Keratinocyte (primary cell): ENCODE measurements around the gene PTPRD. TPM values are rescaled to one million over a fixed set of nuclear protein-coding genes. Genes with fewer than 3 reads are reported as not detected.
"Not testable (repeated sequence)": the region's sequence is repeated elsewhere in the genome, so short reads cannot be mapped to it uniquely, and the experiment has no call there.

ENCODE experiments used
- DNase-seq: peaks from one replicate; pipeline ENCODE4 v3.0.0-alpha.2; 2011; ENCODE audit warnings: low read depth, missing footprints, low spot score
- FAIRE-seq: peaks from 2 replicates; lab custom pipeline; 2011; peaks lifted over from hg19 to GRCh38; lab: Jason Lieb, UNC
- H2AFZ ChIP-seq: 2 replicates; pipeline ENCODE4 v1.6.0; 2012; ENCODE audit warnings: low read length, control low read depth, inconsistent platforms; ENCODE audit not compliant: control insufficient read depth
- H3K27ac ChIP-seq: 2 replicates; pipeline ENCODE4 v1.5.1; 2011; ENCODE audit warnings: low read length; ENCODE audit not compliant: control insufficient read depth, insufficient read depth
- H3K27me3 ChIP-seq: 3 replicates; pipeline ENCODE4 v1.6.0; 2011; ENCODE audit warnings: low read length; ENCODE audit not compliant: control insufficient read depth, insufficient read depth; ENCODE audit errors: extremely low read depth
- H3K36me3 ChIP-seq, 2 experiments: 2 replicates in 1 of 2; 3 replicates in 1 of 2; pipeline ENCODE4 v1.5.1; 2011; ENCODE audit warnings: low read length in 2 of 2, mild to moderate bottlenecking in 1 of 2; ENCODE audit not compliant: control insufficient read depth in 2 of 2, insufficient read depth in 2 of 2; ENCODE audit errors: extremely low read depth in 1 of 2
- H3K4me1 ChIP-seq: 3 replicates; pipeline ENCODE4 v1.5.1; 2011; ENCODE audit warnings: low read length; ENCODE audit not compliant: control insufficient read depth, insufficient read depth; ENCODE audit errors: extremely low read depth
- H3K4me2 ChIP-seq: 3 replicates; pipeline ENCODE4 v1.6.0; 2011; ENCODE audit warnings: low read depth, low read length; ENCODE audit not compliant: control insufficient read depth, insufficient read depth; ENCODE audit errors: extremely low read depth
- H3K4me3 ChIP-seq, 3 experiments: fragments of 200-600 bp in 1 of 3; sonication (generic) in 1 of 3; 2 replicates in 2 of 3; 3 replicates in 1 of 3; pipeline ENCODE4 v1.5.1; 2011 to 2016; ENCODE audit warnings: low read length in 3 of 3, mild to moderate bottlenecking in 3 of 3, control low read depth in 2 of 3, inconsistent platforms in 1 of 3, low read depth in 1 of 3, mixed read lengths in 1 of 3, mixed run types in 1 of 3, moderate library complexity in 1 of 3; ENCODE audit not compliant: control insufficient read depth in 2 of 3, insufficient read depth in 2 of 3; ENCODE audit errors: extremely low read depth in 1 of 3
- H3K79me2 ChIP-seq: 2 replicates; pipeline ENCODE4 v1.6.0; 2012; ENCODE audit warnings: low read length; ENCODE audit not compliant: control insufficient read depth, insufficient read depth
- H3K9ac ChIP-seq: 3 replicates; pipeline ENCODE4 v1.6.0; 2011; ENCODE audit warnings: low read length; ENCODE audit not compliant: control insufficient read depth, insufficient read depth; ENCODE audit errors: extremely low read depth
- H3K9me1 ChIP-seq: 3 replicates; pipeline ENCODE4 v1.6.0; 2011; ENCODE audit warnings: low read length; ENCODE audit not compliant: control insufficient read depth, insufficient read depth; ENCODE audit errors: extremely low read depth
- H3K9me3 ChIP-seq: 2 replicates; pipeline ENCODE4 v1.5.1; 2012; ENCODE audit warnings: low read depth, low read length; ENCODE audit not compliant: control insufficient read depth
- H4K20me1 ChIP-seq: 3 replicates; pipeline ENCODE4 v1.6.0; 2011; ENCODE audit warnings: low read length; ENCODE audit not compliant: control insufficient read depth, insufficient read depth; ENCODE audit errors: extremely low read depth
- CTCF ChIP-seq, 3 experiments: IDR thresholded peaks in 1 of 3; conservative IDR thresholded peaks in 1 of 3; optimal IDR thresholded peaks in 1 of 3; 2 replicates in 2 of 3; 3 replicates in 1 of 3; pipeline versions ENCODE3 to v1.5.1; 2011; ENCODE audit warnings: low read length in 3 of 3, mild to moderate bottlenecking in 3 of 3, moderate library complexity in 2 of 3, control low read depth in 1 of 3, inconsistent platforms in 1 of 3; ENCODE audit not compliant: insufficient read depth in 2 of 3; ENCODE audit errors: extremely low read depth in 1 of 3
- EZH2 ChIP-seq: IDR thresholded peaks from one replicate; pipeline ENCODE4 v1.6.1; 2012; ENCODE audit warnings: inconsistent platforms, mild to moderate bottlenecking, low read length, moderate library complexity
- dilution Hi-C: fragments of 300-500 bp; cut with MboI; formaldehyde crosslinking; loops from one replicate; pipeline ENCODE4 v1.7.0; 2020; ENCODE audit warnings: low sequenced_read_pairs; ENCODE audit not compliant: extremely low pct_ligation_motif_present
- polyA plus RNA-seq, 5 experiments: library from polyadenylated mRNA; depleted of rRNA in 3 of 5; stranded (reverse) in 3 of 5; stranded (forward) in 1 of 5; unstranded in 1 of 5; fragments of >200 nt; gene quantifications; 1 replicate in 1 of 5; 2 replicates in 3 of 5; 3 replicates in 1 of 5; pipeline versions ENCODE4 v1.2.1 to v1.2.3, GENCODE V29; 2011 to 2012; ENCODE audit warnings: missing spikeins in 2 of 5, low read depth in 1 of 5, low replicate concordance in 1 of 5

The PTPRD gene
- polyA plus RNA-seq, 1 donor (not counting 4 experiments of a cell fraction or from before 2014, with no cell fraction given), result 0.10 TPM

DNA sequence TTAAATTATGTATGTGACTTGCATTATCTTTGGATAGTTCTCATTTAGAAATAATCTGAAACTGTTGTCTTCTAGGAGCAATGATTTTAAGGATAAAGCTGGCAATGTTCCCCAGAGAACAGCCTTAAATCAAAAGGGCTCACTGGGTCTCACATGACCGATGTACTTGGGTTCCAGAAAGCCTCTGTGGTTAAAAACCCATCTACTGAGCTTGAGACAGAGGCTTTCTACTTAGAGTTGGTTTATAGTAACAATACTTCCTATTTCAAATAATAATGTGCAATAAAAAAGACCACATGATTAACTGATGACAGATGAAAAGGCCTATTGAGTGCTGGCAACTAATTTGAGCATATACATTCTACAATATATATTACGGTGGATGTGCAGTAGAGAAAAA is 1143.5 kb downstream of the PTPRD start:
- no peaks in the 10 kb centered on the region for H4K20me1 ChIP-seq
- no peaks in the 10 kb centered on the region for H3K36me3 ChIP-seq
- H3K4me3 ChIP-seq, result no peak overlapping the region
- H3K27ac ChIP-seq, result no peak overlapping the region
- FAIRE-seq (no peak), DNase-seq (no peak)
- dilution Hi-C loops, result no loop called here
- no peak overlapping the region for H2AFZ ChIP-seq
- no peak for TF ChIP-seq EZH2
- TF ChIP-seq CTCF (optimal IDR thresholded peaks at IDR 0.05 in 1 of 3, IDR thresholded peaks at IDR 0.05 in 1 of 3, conservative IDR thresholded peaks at IDR 0.05 in 1 of 3; ENCODE audit: extremely low read depth in 1 of 3, insufficient read depth in 2 of 3, low read length in 3 of 3), result no peak
- no peaks in the 10 kb centered on the region for H3K9me3 ChIP-seq
- no peaks in the 10 kb centered on the region for H3K27me3 ChIP-seq
- no peak overlapping the region for H3K9ac ChIP-seq
- H3K4me2 ChIP-seq, result no peak overlapping the region
- no peaks in the 10 kb centered on the region for H3K9me1 ChIP-seq
- H3K79me2 ChIP-seq, result no peaks in the 10 kb centered on the region
- no peaks in the 10 kb centered on the region for H3K4me1 ChIP-seq

- H3K4me3 ChIP-seq, H3K27ac ChIP-seq, DNase-seq, H3K4me2 ChIP-seq, H3K4me1 ChIP-seq, H2AFZ ChIP-seq, FAIRE-seq, H3K9me3 ChIP-seq, dilution Hi-C loops, H3K36me3 ChIP-seq, H3K9ac ChIP-seq, H3K9me1 ChIP-seq, H3K79me2 ChIP-seq, H4K20me1 ChIP-seq, H3K27me3 ChIP-seq: not testable (repeated sequence)
Measured at GRCh38 chr9:9441874-9442273, 1170.9 kb downstream of the PTPRD start.

- Histone ChIP-seq H3K4me1 (no peaks in the 10 kb centered on the region), H3K27ac (no peak overlapping the region), H2AFZ (no peak overlapping the region), H3K79me2 (no peaks in the 10 kb centered on the region), H3K9me1 (no peaks in the 10 kb centered on the region), H3K9ac (no peak overlapping the region), H3K9me3 (no peaks in the 10 kb centered on the region), H3K4me3 (no peak overlapping the region), H3K36me3 (no peaks in the 10 kb centered on the region), H3K4me2 (no peak overlapping the region), H3K27me3 (no peaks in the 10 kb centered on the region), H4K20me1 (no peaks in the 10 kb centered on the region)
- DNase-seq (no peak), FAIRE-seq (no peak)
- TF ChIP-seq CTCF (optimal IDR thresholded peaks at IDR 0.05 in 1 of 3, IDR thresholded peaks at IDR 0.05 in 1 of 3, conservative IDR thresholded peaks at IDR 0.05 in 1 of 3; ENCODE audit: extremely low read depth in 1 of 3, insufficient read depth in 2 of 3, low read length in 3 of 3) (no peak), EZH2 (no peak)
- dilution Hi-C loops, result no loop called here
Measured at GRCh38 chr9:9437641-9438040, 1175.2 kb downstream of the PTPRD start.

DNA sequence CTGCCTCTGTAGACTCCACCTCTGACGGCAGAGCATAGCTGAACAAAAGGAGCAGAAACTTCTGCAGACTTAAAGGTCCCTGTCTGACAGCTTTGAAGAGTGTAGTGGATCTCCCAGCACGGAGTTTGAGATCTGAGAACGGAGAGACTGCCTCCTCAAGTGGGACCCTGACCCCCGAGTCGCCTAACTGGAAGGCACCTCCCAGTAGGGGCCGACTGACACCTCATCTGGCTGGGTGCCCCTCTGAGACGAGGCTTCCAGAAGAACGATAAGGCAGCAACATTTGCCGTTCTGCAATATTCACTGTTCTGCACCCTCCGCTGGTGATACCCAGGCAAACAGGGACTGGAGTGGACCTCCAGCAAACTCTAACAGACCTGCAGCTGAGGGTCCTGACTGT is 1186.3 kb downstream of the PTPRD start:
- H3K27ac ChIP-seq, H3K9me3 ChIP-seq, H3K4me1 ChIP-seq, H3K4me2 ChIP-seq, H3K4me3 ChIP-seq, FAIRE-seq, H4K20me1 ChIP-seq, H3K27me3 ChIP-seq, H3K79me2 ChIP-seq, H3K36me3 ChIP-seq, H3K9me1 ChIP-seq, H2AFZ ChIP-seq, H3K9ac ChIP-seq, dilution Hi-C loops, DNase-seq: not testable (repeated sequence)
